ENCODE measurements around the gene C1QTNF5.

C1QTNF5 gene

GRCh38 chr11:119359365-119360214 is 18.9 kb upstream of the C1QTNF5 start:
- no peak for DNase-seq (ENCODE audit: low spot score)

DNA sequence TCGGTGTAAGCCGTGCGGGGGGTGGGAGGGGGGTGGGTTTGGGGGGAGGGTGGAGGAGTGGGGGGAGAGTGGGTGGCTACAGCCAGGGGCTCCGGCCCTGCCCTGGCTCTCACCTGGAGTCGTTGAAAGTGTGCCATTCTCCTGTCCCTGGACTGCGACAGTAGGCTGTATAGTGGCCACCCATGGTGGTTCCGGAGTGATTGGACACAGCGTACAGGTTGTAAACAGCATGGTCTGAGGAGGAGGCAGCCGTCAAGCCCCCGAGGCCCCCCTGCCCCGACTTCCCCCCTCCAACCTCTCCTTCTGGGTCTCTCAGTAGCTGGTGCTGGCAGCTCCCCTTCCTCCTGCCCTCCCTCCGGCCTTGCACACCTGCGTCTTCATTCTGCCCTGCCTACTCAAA is 16.4 kb upstream of the C1QTNF5 start:
- DNase-seq (ENCODE audit: low spot score): no peak

- DNase-seq (ENCODE audit: low spot score): no peak
Observed at GRCh38 chr11:119356349-119357031, 15.8 kb upstream of the C1QTNF5 start.

GRCh38 chr11:119355091-119355843 is 14.6 kb upstream of the C1QTNF5 start:
- no peak for DNase-seq (ENCODE audit: low spot score)

DNA sequence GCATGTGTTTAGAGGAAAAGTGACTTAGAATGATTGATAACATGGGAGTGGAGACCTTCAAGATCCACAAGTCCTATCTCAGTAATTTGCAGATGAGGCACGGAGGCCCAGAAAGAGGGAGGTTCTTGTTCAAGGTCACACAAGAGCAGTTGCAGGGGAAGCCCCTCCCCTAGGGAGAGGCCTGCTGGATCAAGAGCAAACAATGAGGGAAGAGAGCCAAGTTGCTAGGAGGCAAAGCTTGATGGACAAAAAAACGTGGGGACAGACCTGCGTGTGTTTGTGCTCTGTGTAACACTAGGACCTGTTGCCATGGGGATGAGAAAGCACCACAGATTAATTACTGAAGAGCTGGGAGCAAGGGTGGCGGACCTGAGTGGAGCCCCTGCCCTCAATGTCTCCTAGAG is 12.2 kb upstream of the C1QTNF5 start:
- DNase-seq (ENCODE audit: low spot score): no peak

GRCh38 chr11:119351232-119351631 is 10.5 kb upstream of the C1QTNF5 start:
- DNase-seq (ENCODE audit: low spot score): no peak

DNA sequence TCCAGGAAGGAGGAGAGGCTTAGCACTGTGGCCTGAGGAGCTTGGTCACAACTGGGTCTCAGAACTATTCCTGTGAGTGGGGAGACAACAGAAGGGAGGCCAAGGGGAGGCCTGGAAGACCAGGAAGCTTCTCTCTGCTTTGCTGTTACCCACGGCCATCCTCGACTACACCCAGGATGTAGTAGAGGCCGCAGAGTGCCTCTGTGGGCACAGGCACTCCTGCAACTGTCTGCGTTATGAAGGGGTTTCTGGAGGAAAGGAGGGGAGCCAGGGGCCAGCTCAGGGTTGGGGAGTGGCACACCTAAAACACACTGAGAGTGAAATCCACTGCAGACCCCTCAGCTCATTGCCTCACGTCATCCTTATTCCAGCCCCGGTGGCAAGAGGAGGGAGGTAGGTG is 9.6 kb upstream of the C1QTNF5 start:
- no peak for DNase-seq (ENCODE audit: low spot score)

DNA sequence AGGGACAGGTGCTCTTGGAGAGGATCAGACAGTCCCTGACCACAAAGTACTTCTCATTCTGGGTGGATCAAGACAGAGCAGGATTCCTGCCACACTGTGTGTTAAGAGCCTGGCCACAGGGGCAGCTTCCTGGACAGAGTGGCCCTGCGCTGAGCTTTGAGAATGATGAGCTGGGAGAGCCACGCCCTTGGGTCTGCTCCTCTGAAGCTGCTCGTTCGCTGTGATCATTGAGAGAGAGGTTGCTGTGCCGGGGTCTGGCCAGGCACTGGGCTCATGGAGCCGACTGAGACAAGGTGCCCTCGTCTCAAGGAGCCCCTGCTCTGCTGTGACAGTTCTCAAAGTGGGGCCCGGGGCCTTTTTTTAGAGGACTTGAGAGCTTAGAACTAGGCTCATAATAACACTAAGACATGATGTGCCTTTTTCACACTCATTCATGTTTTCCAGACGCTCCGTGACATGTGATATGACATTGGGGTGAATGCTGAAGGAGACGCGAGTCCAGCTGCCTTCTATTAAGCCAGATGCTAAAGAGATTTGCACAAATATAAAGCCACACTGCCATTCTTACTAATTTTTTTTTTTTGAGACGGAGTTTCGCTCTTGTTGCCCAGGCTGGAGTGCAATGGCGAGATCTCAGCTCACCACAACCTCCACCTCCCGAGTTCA is 7.4 kb upstream of the C1QTNF5 start:
- no peak for DNase-seq (ENCODE audit: low spot score)

- DNase-seq (ENCODE audit: low spot score): no peak
Observed at GRCh38 chr11:119347242-119347641, 6.6 kb upstream of the C1QTNF5 start.

DNA sequence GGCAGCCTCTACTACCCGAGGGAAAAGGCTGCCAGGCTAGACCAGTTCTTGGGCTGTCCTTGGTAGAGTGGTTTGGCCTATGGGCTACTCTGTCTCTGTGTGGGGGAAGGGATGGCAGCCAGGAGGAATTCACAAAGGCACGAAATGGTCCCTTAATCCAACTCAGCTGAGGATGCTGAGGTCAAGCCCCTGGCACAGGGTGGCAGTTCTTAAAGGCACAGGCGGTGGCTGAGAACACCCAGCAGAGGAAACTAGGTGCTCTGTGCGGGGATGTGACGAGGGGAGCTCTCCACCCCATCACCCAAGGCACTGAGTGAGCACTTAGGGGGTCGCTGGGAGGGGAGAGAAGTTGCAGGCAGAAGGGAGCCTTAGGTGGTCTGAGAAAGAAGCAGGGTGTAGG is 5.9 kb upstream of the C1QTNF5 start, which contains the start of gene MFRP:
MFRP (minus strand) TSS at position 101 of the 400 bp plus-strand sequence. CDS start 192 bp downstream, outside the sequence.
- DNase-seq (ENCODE audit: low spot score): no peak

DNA sequence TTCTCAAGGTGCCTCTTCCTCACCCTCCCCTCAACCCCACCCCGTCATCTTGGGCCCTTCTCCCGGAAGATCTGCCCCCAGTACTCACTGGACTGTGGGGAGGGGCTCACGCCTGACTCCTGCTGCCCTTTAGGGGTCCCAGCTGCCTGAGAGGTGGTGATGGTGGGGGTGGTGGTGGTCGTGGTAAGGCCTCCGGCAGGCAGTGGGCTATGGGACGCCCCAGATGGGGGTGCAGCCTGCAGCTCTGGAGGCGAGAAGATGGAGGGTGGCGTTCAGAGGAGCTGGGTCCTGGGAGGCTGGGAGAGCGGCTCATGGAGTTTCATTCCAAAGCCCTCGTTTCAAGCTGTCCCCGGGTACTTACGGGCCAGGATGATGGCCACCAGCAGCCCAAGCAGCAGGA is 5.0 kb upstream of the C1QTNF5 start:
- DNase-seq (ENCODE audit: low spot score): no peak

DNA sequence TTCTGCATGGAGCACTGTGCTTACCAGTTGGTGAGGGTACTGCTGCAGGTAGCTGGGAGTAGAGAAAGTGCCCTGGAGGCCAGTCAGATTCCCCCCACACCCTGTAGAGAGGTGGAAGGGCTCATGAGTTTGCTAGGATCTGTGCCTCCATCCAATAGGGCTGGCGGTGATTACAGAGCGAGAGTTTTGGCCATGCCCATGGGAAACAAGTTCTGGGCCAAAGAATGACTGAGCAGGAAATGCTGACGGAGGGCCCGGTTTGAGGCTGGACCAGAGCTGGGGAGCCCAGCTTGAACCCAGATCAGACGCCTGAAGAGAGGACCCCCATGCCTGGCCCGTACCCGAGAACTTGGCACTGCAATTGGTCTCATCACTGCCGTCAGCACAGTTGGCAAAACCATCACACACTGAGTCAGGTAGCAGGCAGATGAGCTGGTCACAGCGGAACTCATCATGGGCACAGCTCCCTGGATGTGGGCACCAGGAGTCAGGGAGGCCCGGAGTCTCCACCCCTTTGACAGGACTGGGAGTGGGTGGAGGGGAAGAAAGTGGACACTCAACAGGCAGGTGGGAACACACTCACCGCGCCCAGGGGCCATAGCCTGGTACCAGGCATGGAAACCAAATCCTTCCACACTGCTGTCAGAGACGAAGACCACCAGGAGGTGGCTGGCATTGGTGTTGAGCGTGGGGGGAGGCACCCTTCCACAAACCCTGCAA is 3.8 kb upstream of the C1QTNF5 start:
- no peak for DNase-seq (ENCODE audit: low spot score)

DNA sequence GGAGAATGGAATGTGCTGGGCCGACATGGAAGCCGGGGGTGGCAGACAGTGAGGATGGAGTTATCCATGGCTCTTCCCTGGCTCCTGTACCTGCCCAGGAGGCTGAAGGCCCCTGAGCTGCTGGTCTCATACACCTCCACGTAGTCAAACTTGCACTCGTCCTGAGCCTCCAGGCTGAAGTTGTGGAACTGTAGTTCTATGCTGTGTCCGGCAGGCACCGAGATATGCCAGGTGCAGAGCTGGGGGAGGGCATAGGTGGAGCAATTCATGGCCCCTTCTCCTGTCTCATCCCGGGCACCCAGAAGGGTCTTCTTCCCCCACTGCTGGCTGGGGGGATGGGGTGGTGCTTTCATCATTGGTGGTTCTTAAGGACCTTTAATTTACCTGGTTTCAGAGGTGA is 3.0 kb upstream of the C1QTNF5 start:
- no peak for DNase-seq (ENCODE audit: low spot score)

DNA sequence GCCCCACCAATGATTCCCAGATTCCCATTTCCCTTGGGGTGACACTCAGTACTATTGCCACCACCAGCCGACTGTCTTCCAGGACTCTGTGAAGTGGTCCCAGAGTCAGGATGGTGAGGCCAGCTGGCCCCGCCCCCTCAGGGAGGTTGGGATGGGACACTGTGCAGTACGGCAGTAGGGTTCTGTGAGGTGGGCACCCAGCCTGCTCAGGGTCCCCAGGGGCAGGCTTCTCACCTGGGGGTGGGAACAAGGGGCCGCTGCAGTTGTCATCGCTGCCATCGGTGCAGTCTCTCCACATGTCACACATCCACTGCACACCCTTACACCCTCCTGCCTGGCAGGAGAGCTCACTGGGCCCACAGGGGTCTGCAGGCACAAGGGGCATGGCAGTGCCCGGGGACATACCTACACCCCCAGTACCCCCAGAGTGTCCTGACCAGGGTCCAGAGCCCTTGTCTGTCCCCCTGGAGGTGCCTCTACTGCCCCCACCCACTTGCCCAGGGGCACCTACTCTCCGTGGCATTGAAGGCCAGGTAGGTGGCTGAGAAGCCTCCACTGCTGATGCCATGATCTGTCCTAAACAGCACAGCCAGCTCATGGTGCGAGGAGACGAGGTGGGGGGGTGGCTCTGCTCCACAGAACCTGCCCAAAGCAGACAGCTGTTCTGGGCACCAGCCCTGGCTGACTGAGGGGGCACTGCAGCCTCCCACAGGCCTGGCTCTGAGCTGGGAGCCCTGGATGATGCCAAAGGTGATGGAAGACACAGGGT is 1.9 kb upstream of the C1QTNF5 start:
- DNase-seq (ENCODE audit: low spot score): no peak

- no peak for DNase-seq (ENCODE audit: low spot score)
Observed at GRCh38 chr11:119342023-119342300, 1.3 kb upstream of the C1QTNF5 start.

DNA sequence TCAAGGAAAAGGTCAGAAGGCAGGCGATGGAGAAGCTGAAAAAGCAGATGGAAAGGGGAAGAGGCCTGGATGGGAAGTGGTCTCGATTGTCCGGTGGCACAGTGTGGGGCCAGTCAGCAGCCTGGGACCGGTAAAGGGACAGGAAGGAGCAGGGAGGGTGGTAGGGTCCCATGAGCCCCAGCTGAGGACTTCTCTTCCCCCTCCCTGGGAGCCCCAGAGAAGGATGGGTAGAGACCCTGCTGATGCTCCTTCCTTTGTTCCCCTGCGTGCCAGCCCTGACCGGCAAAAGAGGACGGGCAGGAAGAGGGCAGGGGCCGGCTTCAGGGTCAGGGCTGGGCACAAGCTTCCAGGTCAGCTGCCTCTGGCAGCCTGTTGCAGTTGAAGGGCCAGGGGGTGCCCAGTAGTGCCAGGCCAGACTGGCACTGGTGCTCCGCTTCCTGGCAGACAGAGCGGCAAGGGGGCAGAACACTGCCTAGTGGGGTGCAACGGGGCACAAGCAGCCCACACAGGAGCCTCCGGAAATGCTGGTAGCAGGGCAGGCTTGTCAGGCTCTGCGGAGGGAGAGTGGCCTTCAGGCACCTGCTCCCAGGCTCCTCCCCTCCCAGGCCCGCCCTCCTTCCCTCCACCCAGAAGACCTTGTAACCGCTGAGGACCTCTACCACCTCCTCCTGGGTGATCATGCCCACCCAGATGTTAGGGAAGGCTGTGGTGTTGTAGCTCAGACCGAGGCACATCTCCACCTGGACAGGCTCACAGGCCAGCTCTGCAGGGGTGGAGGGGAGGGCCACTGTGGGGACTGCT is 739 bp upstream of the C1QTNF5 start:
- no peak for DNase-seq (ENCODE audit: low spot score)

- peak; percentile 81 for DNase-seq (ENCODE audit: low spot score)
Observed at GRCh38 chr11:119339589-119340334, 921 bp downstream of the C1QTNF5 start.

- peak; percentile 45 for DNase-seq (ENCODE audit: low spot score)
Observed at GRCh38 chr11:119338965-119339588, 1.6 kb downstream of the C1QTNF5 start.
